ENCODE data around the gene NAP1L1.

DNA sequence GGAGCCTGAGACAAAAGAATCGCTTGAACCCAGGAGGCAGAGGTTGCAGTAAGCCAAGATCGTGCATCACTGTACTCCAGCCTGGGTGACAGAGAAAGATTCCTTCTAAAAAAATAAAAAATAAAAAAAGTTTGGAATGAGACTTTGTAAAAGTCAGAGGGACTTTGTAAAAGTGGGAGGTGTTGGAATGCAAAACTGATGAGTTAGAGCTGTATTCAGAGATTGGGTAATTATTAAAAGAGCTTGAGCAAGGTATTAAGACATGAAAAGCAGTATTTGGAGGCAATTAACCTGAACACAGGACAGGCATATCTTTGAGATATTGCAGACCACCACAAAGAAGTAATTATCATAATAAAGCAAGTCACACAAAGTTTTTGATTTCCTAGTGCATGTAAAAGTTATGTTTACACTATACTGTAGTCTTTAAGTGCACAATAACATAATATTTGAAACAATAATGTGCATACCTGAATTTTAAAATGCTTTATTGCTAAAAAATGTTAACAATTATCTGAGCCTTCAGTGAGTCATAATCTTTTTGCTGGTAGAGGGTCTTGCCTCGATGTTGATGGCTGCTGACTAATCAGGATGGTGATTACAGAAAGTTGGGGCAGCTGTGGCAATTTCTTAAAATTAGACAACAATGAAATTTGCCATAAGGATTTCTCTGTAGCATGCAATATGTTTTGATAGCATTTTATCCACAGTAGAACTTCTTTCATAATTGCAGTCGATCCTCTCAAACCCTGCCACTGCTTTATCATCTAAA lies 86.0 kb downstream of the NAP1L1 start:
- TF ChIP-seq, protein P1, sequence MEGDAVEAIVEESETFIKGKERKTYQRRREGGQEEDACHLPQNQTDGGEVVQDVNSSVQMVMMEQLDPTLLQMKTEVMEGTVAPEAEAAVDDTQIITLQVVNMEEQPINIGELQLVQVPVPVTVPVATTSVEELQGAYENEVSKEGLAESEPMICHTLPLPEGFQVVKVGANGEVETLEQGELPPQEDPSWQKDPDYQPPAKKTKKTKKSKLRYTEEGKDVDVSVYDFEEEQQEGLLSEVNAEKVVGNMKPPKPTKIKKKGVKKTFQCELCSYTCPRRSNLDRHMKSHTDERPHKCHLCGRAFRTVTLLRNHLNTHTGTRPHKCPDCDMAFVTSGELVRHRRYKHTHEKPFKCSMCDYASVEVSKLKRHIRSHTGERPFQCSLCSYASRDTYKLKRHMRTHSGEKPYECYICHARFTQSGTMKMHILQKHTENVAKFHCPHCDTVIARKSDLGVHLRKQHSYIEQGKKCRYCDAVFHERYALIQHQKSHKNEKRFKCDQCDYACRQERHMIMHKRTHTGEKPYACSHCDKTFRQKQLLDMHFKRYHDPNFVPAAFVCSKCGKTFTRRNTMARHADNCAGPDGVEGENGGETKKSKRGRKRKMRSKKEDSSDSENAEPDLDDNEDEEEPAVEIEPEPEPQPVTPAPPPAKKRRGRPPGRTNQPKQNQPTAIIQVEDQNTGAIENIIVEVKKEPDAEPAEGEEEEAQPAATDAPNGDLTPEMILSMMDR (conservative IDR thresholded peaks at IDR 0.05) = no peak
- no peak for TF ChIP-seq EZH2 (IDR thresholded peaks at IDR 0.05; ENCODE audit: low read depth)

Measured in PC-9 (cell line).